Omental fat pad (tissue), 4 donors: ENCODE results near the gene TTC36. TPM values are rescaled to one million over a fixed set of nuclear protein-coding genes. Genes with fewer than 3 reads are reported as not detected.

Experiments used
- total RNA-seq, 4 donors: library from RNA; depleted of rRNA; stranded (reverse); fragments of >200 nt; gene quantifications; one replicate each; pipeline ENCODE4 v1.1.0, GENCODE V29; 2016

TTC36 gene
- total RNA-seq, 4 donors from 2014 or later = 0.84 to 21.1 (median 2.6) TPM

Other genes starting within 250 kb of the TTC36 start
- 1 to 10 TPM; 2.8 to 4.1 (median 3.0) TPM for gene CD3E, start 222.7 kb upstream of the TTC36 start, total RNA-seq
- 1 to 10 TPM; 1.7 to 3.4 (median 2.6) TPM for gene CD3D, start 184.8 kb upstream of the TTC36 start, total RNA-seq
- 1 to 10 TPM; 1.0 to 2.1 (median 1.6) TPM for gene CD3G, start 183.1 kb upstream of the TTC36 start, total RNA-seq
- gene UBE4A, start 167.9 kb upstream of the TTC36 start, total RNA-seq = 10 to 100 TPM; 39.3 to 45.9 (median 42.3) TPM
- gene ATP5MG, start 125.9 kb upstream of the TTC36 start, total RNA-seq = 10 to 100 TPM; 38.1 to 57.1 (median 51.9) TPM
- gene KMT2A, start 91.0 kb upstream of the TTC36 start, total RNA-seq = 10 to 100 TPM; 39.3 to 84.8 (median 51.9) TPM
- gene TMEM25, start 3.7 kb downstream of the TTC36 start, total RNA-seq = 10 to 100 TPM in 3 of 4 donors, 1 to 10 TPM in 1; 9.1 to 19.9 (median 11.8) TPM
- 10 to 100 TPM; 18.1 to 31.4 (median 21.7) TPM for gene IFT46, start 38.5 kb downstream of the TTC36 start, total RNA-seq
- 100 to 1,000 TPM in 3 of 4 donors, 10 to 100 TPM in 1; 89.7 to 135 (median 117) TPM for gene ARCN1, start 44.9 kb downstream of the TTC36 start, total RNA-seq
- gene PHLDB1, start 80.1 kb downstream of the TTC36 start, total RNA-seq = 100 to 1,000 TPM; 163 to 363 (median 245) TPM
- not detected for gene TREH, start 152.2 kb downstream of the TTC36 start, total RNA-seq